GF-D8 (cell line): ENCODE results near the gene RNF145.
"Not testable (repeated sequence)": the region's sequence is repeated elsewhere in the genome, so short reads cannot be mapped to it uniquely, and the experiment has no call there.

Experiments used
- DNase-seq: peaks from one replicate; lab custom pipeline; 2025; lab: John Stamatoyannopoulos, UW

Gene RNF145

DNA sequence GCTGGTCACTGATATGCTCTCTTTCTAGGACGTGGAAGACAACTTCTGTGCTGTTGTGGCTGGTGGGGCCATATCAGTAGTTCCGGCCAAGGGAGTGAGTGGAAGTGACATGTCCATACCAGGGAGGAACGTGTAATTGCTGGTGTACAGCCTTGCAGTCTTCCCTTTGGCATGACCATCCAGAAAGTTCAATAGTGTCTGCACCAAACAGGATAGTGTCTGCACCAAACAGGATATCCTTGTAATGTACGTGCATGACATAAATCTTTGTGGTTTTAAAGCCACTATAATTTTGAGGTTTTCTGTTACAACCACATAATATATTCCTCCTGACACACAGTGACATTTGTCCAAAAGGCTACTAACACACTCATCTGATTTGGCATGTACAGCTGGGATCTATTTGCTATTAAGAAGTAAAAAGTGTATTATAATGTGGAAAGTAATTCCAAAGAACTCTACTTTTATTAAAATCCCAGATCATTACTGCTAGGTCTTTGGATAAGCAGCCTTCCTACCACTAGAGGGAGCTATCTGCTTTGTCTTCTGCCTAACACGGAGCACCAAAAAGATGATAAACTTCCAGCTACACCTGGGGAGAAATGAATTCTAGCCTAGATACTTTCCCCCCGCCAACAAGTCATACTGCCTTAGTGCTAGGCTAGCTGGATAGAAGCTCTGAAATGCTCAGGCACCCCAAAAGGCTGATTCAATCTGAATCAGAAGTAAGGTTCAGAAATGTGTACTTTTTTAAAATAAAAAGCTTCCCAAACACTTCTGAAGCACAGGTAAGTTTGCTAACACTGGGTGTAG lies 52.7 kb downstream of the RNF145 start:
- peak; percentile 29 for DNase-seq

DNA sequence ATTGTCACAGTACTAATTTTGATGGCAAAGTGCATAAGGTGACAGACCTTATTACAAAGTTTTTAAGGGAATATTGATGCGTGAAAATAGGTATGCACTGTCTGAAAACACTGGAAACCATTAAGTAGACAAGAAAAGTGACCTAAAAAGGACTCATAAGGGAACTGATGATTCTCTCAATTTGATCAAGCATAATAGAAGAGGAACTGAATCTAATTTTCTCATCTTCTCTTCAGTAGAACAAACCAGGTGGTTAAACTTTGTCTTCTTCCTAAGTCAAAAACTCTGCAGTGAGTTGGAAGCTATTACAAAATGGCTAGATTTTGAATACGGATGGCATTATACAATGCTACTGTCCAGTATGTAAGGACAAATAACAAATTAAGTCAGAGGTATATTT lies 53.4 kb downstream of the RNF145 start:
- DNase-seq = no peak

DNA sequence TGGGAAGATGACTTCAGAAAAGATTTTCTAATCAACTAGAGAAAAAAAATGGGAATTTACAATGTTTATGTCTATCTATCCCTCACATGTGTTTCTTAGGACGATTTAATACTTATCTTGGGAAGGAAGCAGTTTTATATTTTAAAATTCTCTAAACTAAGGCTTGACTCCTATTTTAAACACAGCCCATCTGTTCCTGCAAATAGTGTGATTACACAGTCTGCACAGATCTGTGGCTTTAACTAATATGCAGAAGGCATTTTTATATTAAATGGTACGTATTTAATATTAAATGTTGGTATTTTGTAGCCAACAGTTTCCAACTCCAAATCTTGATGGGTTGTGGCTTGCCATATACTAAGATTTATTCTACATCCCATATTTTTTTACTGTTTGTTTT lies 56.5 kb downstream of the RNF145 start:
- DNase-seq = no peak

DNA sequence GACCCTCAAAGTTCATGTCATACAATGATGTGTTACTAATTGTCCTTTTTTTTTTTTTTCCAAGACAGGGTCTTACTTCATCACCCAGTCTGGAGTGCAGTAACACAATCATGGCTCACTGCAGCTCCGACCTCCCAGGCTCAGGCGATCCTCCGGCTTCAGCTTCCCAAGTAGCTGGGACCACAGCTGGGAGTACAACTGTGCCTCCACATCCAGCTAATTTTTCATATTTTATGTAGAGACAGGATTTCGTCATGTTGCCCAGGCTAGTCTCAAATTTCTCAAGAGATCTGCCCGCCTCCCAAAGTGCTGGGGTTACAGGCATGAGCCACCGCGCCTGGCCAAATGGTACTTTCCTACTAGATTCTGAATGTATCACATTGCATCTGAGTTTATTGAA lies 60.3 kb downstream of the RNF145 start:
- DNase-seq = no peak

DNA sequence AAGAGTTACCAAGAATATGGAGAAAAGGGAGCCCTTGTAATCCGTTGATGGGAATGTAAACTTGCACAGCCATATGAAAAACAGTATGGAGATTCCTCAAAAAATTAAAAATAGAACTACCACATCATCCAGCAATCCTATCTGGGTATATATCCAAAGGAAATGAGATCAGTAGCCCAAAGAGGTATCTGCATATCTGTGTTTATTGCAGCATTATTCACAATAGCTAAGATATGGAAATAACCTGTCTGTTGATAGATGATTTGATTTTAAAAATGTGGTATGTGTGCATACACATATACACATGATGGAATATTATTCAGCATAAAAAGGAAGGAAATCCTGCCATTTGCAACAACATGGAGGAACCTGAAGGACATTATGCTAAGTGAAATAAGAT lies 61.4 kb downstream of the RNF145 start:
- DNase-seq = no peak

DNA sequence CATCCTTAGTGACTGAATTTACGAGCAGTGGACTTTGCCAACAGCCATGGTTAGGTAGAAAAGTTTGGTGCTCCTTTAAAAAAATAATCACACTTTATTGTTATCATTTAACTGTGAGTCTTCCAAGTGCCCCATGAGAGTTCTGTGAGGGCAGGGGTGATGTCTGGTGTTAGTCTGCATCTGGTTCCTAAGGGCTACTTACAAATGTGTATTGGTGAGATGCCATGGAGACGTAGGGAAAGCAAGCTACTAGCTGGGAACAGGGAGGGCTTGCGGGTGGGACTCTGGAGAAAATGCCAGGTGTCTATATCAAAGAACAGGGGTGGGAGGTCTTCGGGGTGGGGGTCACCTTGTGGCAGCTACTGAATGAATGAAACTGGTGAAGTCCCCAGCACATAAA lies 62.5 kb downstream of the RNF145 start:
- no peak for DNase-seq

DNA sequence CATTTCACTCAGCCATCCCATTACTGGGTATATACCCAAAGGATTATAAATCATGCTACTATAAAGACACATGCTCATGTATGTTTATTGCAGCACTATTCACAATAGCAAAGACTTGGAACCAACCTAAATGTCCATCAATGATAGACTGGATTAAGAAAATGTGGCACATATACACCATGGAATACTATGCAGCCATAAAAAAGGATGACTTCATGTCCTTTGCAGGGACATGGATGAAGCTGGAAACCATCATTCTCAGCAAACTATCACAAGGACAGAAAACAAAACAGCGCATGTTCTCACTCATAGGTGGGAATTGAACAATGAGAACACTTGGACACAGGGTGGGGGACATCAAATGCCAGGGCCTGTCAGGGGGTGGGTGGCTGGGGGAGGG lies 64.2 kb downstream of the RNF145 start:
- not testable (repeated sequence) for DNase-seq

DNA sequence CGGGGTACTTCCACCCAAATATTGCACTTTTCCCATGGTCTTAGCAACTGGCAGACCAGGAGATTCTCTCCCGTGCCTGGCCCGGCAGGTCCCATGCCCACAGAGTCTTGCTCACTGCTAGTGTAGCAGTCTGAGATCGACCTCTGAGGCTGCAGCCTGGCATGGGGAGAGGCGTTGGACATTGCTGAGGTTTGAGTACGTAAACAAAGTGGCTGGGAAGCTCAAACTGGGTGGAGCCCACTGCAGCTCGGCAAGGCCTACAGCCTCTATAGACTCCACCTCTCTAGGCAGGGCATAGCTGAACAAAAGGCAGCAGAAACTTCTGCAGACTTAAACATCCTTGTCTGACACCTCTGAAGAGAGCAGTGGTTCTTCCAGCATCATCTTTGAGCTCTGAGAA lies 69.6 kb downstream of the RNF145 start:
- no peak for DNase-seq

DNA sequence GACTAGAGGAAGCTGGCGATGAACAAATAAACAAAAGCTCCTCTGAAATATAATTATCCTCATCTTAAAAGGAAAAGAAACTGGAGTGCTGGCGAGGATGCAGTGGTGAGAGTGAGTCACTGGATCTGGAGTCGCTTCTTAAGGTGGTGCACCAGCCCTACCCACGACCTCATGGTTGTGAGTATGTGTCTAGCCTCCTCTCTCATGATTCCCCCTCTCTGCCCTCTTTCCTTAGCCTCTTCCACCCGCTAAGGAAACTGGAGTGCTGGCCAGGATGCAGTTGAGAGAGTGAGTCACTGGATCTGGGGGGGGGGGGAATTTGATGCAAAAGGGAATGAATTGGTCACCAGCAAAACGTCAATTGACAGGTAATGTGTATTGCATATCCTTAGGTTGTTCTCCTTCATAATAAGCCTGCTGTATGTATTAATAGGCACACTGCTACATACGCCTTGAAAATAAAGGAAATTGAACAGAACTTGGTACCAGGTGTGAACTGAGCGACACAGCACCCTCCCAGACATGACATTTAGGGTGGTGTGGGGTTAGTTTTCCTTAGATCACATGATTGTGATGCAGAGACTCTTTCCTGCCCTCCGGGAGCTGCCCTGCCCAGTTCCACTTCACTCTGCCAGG lies 73.3 kb downstream of the RNF145 start:
- no peak for DNase-seq

DNA sequence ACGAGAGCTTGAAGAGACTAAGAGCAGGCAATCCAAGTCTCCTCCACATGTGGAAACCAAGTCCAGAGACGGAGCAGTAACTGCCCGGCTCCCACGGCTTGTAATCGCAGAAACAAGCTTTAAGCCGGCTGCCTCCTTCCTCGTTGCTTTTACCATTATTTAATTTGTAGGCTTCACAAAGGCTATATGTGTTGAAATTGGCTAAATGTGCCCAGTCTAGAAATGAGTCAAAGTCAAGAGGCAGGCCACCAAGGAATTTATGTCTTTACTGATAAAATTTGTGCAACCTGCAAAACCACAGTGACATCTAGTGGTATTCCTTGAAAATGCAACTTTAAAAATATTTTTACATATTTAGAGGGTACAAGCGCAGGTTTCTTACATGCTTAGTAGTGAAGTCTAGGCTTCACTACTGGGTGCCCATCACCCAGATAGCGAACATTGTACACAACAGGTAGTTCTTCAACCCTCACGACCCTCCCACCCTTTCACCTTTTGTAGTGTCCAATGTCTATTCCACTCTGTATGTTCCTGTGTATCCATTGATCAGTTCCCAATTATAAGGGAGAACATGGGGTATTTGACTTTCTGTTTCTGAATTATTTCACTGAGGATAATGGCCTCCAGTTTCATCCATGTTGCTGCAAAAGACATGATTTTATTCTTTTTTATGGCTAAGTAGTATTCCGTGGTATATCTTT lies 76.2 kb downstream of the RNF145 start:
- DNase-seq = no peak

DNA sequence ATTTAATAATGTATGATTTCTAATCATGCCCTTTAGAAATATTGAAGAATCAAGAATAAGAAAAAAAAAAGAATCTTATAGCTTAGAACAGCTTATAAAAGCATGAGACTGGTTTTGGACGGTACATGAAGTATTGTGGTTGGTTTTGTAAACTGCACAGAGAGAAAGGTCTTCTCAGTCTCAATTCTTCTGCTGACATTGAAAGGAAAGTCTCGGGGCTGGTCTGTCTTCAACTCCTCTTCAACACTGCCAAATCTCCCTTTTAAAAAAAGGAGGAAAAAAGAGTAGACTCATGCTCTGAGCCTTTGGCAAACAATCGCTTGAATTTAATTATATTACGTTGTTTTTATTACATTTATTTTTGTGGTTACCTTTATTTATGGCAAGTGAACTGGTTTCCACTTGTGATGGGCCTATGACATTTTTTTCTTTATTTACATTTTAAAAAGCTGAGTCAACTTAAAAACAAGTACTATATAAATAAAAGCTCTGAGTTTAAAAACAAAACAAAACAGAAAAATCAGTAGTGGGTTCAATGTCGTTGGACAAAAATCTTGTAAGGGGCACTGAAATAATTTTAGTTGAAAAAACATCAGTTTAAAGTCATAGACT lies 76.8 kb downstream of the RNF145 start:
- DNase-seq = no peak

DNA sequence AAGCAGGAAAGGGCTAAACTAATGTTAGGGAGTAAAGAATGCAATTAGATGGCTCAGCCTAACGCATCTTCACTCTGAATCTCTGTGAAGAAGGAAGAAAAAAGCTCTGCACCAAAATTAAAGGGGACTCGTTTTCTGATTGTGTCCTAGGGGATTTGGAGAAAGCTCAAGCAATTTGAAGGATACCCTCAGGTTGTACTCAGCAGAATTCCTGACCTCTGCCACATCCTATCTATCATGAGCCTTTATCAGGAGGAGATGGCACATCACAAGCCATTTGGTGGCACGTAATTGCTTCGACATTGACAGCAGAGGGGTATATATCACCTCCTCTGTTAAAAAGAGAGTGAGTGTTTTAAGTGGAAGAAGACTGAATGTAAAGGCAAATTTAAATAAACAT lies 77.4 kb downstream of the RNF145 start:
- DNase-seq = no peak

DNA sequence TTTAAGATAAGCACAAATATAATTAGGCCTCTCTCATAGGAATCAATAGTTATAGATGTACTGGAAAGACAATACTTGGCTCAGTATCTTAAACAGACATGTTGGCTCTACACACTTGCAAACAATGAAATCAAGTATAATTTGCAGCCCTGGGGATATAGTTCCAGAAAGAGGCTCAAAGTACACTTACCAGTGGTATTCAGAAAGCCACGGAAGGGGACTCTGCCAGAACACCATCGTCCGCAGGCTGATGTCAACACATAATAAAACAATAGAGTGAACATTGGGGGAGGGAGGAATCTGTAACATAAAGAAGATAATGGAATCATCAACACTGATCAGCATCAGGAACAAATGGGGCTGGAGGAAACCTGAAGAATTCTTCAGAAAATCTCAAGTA lies 78.5 kb downstream of the RNF145 start:
- no peak for DNase-seq

DNA sequence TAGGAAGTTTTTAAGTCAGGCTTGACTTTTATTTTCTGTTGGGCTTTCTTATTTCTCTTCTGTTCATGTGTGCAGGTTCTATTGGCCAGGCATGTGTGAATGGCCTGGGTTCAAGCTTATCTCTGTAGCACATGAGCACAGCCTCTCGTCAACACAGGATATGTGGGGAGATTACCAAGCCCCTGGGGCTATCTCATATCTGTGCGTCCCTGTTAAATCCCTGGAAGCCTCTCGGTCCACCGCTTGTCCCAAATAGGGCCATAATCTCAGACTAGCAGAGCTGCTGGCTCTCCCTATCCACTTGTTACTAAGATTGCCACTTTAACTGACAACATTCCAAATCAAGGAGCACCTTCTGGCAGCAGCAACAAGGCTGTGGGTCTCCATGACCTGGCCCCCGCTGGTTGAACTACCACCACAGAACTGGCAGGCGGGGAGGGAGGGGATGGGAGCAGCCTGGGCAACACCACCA lies 81.2 kb downstream of the RNF145 start:
- DNase-seq = no peak

DNA sequence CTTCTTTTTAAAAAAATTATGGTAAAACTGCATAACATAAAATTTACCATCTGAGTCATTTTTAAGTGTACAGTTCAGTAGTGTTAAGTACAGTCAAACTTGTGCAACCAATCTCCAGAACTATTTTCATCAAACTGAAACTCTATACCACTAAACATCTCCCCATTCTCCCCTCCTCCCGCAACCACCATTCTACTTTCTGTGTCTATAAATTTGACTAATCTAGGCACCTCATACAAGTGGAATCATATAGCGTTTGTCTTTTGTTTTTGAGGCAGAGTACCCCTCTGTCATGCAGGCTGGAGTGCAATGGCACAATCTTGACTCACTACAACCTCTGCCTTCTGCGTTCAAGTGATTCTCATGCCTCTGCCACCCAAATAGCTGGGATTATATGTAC lies 85.7 kb downstream of the RNF145 start:
- no peak for DNase-seq

DNA sequence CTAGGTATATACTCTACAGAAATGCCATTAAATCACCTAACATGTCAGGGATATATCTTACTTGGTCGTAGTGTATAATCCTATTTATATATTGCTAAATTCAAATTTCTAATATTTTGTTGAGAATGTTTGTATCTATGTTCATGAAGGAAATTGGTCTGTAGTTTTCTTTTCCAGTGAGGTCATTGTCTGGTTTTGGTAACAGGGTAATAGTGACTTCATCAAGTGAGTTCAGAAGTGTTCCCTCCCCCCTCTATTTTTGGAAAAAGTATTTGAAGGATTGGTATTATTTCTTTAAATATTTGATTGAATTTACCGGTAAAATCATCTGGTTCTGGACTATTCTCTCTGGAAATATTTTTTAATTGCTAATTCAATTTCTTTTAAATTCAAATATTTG lies 86.2 kb downstream of the RNF145 start:
- DNase-seq = no peak

DNA sequence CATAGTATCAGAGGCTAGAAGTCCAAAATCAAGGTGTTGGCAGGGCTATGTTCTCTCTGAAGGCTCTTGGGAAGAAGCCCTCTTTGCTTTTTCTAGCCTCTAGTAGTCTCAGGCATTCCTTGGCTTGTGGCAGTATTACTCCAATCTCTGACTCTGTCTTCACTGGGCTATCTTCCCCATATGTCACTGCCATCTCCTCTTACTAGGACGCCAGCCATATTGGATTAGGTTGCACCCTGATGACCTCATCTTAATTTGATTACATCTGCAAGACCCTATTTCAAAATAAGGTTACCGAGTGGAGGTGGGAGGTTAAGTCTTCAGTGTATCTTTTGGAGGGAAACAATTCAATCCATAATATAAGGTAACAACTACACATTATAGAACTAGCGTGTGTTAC lies 88.3 kb downstream of the RNF145 start:
- DNase-seq = no peak

DNA sequence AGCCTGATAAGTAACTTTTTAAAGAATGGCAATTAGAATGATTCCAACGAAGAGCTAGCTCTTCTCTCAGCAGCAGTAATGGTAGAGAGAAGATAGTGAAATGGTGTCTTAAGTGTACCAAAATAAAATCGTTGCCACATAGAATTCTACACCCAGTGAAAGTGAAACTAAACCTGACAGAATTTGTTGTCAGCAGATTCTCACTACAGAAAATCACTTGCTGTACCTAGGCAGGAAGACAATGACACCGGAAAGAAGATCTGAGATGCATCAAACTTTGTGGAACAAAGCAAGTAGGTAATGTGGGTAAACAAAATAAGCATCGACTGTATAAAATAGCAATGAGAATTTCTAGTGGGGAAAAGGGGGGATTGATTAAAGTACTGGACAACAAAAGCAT lies 88.9 kb downstream of the RNF145 start:
- DNase-seq = no peak

DNA sequence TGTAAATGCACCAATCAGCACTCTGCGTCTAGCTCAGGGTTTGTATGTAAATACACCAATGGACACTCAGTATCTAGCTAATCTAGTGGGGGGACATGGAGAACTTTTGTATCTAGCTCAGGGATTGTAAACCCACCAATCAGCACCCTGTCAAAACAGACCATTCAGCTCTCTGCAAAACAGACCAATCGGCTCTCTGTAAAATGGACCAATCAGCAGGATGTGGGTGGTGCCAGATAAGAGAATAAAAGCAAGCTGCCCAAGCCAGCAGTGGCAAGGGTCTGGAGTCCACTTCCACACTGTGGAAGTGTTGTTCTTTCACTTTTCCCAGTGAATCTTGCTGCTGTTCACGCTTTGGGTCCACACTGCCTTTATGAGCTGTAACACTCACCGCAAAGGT lies 89.5 kb downstream of the RNF145 start:
- DNase-seq = not testable (repeated sequence)

DNA sequence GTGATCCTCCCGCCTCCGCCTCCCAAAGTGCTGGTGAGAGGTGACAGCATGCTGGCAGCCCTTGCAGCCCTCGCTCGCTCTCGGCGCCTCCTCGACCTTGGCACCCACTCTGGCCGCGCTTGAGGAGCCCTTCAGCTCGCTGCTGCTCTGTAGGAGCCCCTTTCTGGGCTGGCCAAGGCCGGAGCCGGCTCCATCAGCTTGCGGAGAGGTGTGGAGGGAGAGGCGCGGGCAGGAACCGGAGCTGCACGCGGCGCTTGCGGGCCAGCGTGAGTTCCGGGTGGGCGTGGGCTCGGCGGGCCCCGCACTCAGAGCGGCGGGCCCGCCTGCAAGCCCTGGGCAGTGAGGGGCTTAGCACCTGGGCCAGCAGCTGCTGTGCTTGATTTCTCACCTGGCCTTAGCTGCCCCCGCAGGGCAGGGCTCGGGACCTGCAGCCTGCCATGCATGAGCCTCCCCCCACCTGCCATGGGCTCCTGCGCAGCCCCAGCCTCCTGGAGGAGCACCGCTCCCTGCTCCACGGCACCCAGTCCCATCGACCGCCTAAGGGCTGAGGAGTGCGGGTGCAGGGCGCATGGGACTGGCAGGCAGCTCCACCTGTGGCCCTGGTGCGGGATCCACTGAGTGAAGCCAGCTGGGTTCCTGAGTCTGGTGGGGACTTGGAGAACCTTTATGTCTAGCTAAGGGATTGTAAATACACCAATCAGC lies 90.2 kb downstream of the RNF145 start:
- not testable (repeated sequence) for DNase-seq

DNA sequence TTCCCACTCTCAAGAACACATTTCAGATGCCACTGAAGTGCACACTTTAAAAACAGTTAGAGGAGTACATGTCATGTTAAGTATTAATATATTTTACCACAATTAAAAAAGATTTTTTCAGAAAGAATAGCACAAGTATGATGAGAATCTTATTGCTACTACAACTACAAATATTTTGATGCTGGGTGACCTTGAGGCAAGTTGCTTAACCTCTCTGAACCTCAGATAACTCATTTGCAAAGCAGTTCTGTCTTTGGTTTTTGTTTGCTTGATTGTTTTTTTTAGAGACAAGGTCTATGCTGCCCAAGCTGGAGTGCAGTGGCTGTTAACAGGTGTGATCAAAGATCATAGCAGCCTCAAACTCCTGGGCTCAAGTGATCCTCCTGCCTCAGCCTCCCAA lies 95.9 kb downstream of the RNF145 start:
- DNase-seq = no peak

DNA sequence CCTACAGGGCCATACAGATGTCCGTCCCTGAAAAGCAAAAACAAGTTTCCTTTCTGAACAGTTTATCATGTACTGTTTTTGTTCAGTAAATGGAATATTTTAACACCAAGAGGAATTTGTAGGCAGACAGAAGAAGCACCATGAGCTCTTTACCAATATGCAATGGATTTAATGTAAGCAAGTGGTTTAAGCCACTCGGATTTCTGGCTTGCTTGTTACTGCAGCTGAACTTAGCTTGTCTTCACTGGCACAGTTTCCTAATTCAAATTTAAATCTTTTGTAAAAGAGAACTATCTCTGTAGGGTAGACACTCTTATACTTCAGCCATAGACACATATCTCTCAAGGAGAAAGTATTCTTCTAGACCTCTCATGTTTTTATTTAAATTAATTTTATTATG lies 96.9 kb downstream of the RNF145 start:
- no peak for DNase-seq
